GM18868 (cell line): ENCODE measurements around the gene MTREX.

ENCODE experiments used
- ATAC-seq: cut with Tn5 transposase; IDR thresholded peaks from one replicate; pipeline ENCODE4 v1.9.1; 2021; ENCODE audit warnings: mild to moderate bottlenecking, moderate library complexity; ENCODE audit not compliant: unreplicated experiment

The MTREX gene

GRCh38 chr5:55459572-55459971 lies 151.8 kb downstream of the MTREX start:
- no peak for ATAC-seq

GRCh38 chr5:55463613-55464012 lies 155.8 kb downstream of the MTREX start:
- no peak for ATAC-seq

- no peak for ATAC-seq
These were observed 160.2 kb downstream of the MTREX start for GRCh38 chr5:55467862-55468551.

GRCh38 chr5:55469839-55470238 lies 162.1 kb downstream of the MTREX start:
- ATAC-seq = no peak

- ATAC-seq = no peak
These were observed 162.5 kb downstream of the MTREX start for GRCh38 chr5:55470282-55470681.

GRCh38 chr5:55471468-55471867 lies 163.7 kb downstream of the MTREX start:
- ATAC-seq = no peak

- ATAC-seq = no peak
These were observed 164.9 kb downstream of the MTREX start for GRCh38 chr5:55472642-55473041.
